ENCODE data around the gene NKAIN1.

GRCh38 chr1:31199236-31199790 is 40.4 kb downstream of the NKAIN1 start:
- TF ChIP-seq CTCF (IDR thresholded peaks at IDR 0.05), result no peak
- no peak for TF ChIP-seq POLR2A (IDR thresholded peaks at IDR 0.05)
